NCI-H69 (cell line): ENCODE measurements around the gene C3orf18.

ENCODE experiments used
- DNase-seq: peaks from one replicate; lab custom pipeline; 2025; lab: John Stamatoyannopoulos, UW

Gene C3orf18

GRCh38 chr3:50567386-50568167 is at the start of gene C3orf18:
TSS of gene C3orf18 (minus strand) at chr3:50567747. CDS start at chr3:50565699, 2,048 bp downstream.
- DNase-seq, result peak; percentile 80

GRCh38 chr3:50616770-50617095 is 49.2 kb upstream of the C3orf18 start:
- peak; percentile 89 for DNase-seq

- peak; percentile 82 for DNase-seq
These were observed 48.6 kb upstream of the C3orf18 start for GRCh38 chr3:50616003-50616769.

- DNase-seq, result no peak
These were observed 47.6 kb upstream of the C3orf18 start for GRCh38 chr3:50615190-50615589.

- no peak for DNase-seq
These were observed 45.7 kb upstream of the C3orf18 start for GRCh38 chr3:50612970-50613846.

- no peak for DNase-seq
These were observed 44.8 kb upstream of the C3orf18 start for GRCh38 chr3:50612234-50612882.

- peak; percentile 92 for DNase-seq
These were observed 44.1 kb upstream of the C3orf18 start, which contains the start of gene CISH for GRCh38 chr3:50611464-50612233. TSS of gene CISH (minus strand) at chr3:50611774. CDS start at chr3:50611650, 124 bp downstream.

- no peak for DNase-seq
These were observed 43.5 kb upstream of the C3orf18 start for GRCh38 chr3:50610992-50611463.

GRCh38 chr3:50610181-50610971 is 42.8 kb upstream of the C3orf18 start:
- DNase-seq, result peak; percentile 7

- DNase-seq, result no peak
These were observed 42.2 kb upstream of the C3orf18 start for GRCh38 chr3:50609763-50610085.

- no peak for DNase-seq
These were observed 41.7 kb upstream of the C3orf18 start for GRCh38 chr3:50609071-50609762.

GRCh38 chr3:50608278-50608677 is 40.7 kb upstream of the C3orf18 start:
- DNase-seq, result no peak

GRCh38 chr3:50607271-50608091 is 39.9 kb upstream of the C3orf18 start:
- DNase-seq, result peak; percentile 11

GRCh38 chr3:50606596-50606995 is 39.0 kb upstream of the C3orf18 start:
- DNase-seq, result no peak

GRCh38 chr3:50605901-50606326 is 38.4 kb upstream of the C3orf18 start:
- peak; percentile 12 for DNase-seq

GRCh38 chr3:50604628-50605588 is 37.4 kb upstream of the C3orf18 start:
- DNase-seq, result no peak

GRCh38 chr3:50604110-50604621 is 36.6 kb upstream of the C3orf18 start:
- DNase-seq, result no peak
